Esophagus muscularis mucosa (tissue), 4 donors: Measurements from ENCODE around the gene NTN1.

ENCODE experiments used
- EP300 ChIP-seq: sonication (generic); formaldehyde crosslinking; IDR thresholded peaks from one replicate; pipeline ENCODE4 v1.6.1; 2017; ENCODE audit warnings: antibody characterized with exemption
- POLR2A ChIP-seq: fragments of 450-650 bp; IDR thresholded peaks from one replicate; pipeline ENCODE4 v1.6.1; 2017; ENCODE audit warnings: antibody characterized with exemption, moderate library complexity, mild to moderate bottlenecking, low read depth
- POLR2AphosphoS5 ChIP-seq, 2 donors: sonication (generic); formaldehyde crosslinking; IDR thresholded peaks; one replicate each; pipeline ENCODE4 v1.6.1; 2017; ENCODE audit warnings: antibody characterized with exemption in 2 of 2
- TF ChIP-seq, protein P1 (sequence below), 3 experiments: fragments of 200-600 bp in 2 of 3; fragments of 450-650 bp in 1 of 3; sonication (generic) in 2 of 3; IDR thresholded peaks; one replicate each; pipeline ENCODE4 v1.5.1; 2017 to 2019; ENCODE audit warnings: antibody characterized with exemption in 3 of 3, mild to moderate bottlenecking in 2 of 3, moderate library complexity in 1 of 3

- TF ChIP-seq, protein P1, sequence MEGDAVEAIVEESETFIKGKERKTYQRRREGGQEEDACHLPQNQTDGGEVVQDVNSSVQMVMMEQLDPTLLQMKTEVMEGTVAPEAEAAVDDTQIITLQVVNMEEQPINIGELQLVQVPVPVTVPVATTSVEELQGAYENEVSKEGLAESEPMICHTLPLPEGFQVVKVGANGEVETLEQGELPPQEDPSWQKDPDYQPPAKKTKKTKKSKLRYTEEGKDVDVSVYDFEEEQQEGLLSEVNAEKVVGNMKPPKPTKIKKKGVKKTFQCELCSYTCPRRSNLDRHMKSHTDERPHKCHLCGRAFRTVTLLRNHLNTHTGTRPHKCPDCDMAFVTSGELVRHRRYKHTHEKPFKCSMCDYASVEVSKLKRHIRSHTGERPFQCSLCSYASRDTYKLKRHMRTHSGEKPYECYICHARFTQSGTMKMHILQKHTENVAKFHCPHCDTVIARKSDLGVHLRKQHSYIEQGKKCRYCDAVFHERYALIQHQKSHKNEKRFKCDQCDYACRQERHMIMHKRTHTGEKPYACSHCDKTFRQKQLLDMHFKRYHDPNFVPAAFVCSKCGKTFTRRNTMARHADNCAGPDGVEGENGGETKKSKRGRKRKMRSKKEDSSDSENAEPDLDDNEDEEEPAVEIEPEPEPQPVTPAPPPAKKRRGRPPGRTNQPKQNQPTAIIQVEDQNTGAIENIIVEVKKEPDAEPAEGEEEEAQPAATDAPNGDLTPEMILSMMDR (IDR thresholded peaks at IDR 0.05): no peak
- no peak for TF ChIP-seq POLR2AphosphoS5 (IDR thresholded peaks at IDR 0.05)
- TF ChIP-seq EP300: no peak
- no peak for TF ChIP-seq POLR2A
Observed at GRCh38 chr17:9116311-9116835, 95.1 kb downstream of the NTN1 start.
